Measurements from ENCODE around the gene CAST. TPM values are rescaled to one million over a fixed set of nuclear protein-coding genes. Genes with fewer than 3 reads are reported as not detected.

The CAST gene
- total RNA-seq, 2 experiments from 2014 or later = 124 to 131 TPM

DNA sequence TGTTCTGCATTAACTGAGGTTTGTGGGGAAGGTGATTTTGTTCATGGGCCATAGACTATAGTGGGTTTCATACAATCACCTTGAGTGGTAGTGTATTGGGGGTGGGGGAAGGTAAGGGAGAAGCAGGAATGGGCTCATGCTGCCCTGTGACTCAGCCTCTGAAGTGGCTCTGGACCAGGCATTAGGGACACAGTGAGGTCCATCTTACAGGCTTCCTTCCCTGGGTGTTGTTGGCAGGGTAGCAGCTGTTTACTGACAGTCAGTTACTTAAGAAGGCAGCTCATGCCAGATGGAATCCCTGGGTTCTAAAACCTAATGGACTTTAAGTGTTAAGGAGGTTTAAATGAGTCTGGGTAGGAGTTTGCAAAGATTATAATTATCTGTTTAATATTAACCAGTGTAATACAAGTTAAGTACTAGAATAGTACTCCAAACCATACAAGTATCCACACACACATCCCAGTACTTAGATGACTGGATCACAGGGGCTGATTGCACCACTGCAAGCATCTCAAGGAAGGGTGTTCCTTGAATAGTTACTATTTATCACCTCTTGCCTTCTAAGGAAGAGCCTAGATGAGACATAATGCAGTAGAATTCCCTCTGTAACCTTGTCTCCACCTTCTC is 59.3 kb downstream of the CAST start:
- TF ChIP-seq CTCF (IDR thresholded peaks at IDR 0.05) = no peak
- Mint-ChIP-seq H3K27ac (no peak overlapping the region), H3K4me3 (no peak overlapping the region), H3K4me1 (ENCODE audit: low read depth) (peaks cover 10% of the 10 kb centered on the region), H3K36me3 (ENCODE audit: low read depth) (peaks cover 4% of the 10 kb centered on the region), H3K27me3 (no peaks in the 10 kb centered on the region), H3K9me3 (no peaks in the 10 kb centered on the region)
- ATAC-seq (no peak), DNase-seq (no peak)
- intact Hi-C loops (cut with micrococcal nuclease) = no loop called here
- CTCF ChIA-PET = interaction anchor here (1.4 kb wide), 1 partner anchor 14 kb away, joined by 3 read pairs; no protein-coding TSS in a partner anchor
- POLR2A ChIA-PET = interaction anchor here (1.3 to 2.6 kb wide), 2 partner anchors 59 to 87 kb away, joined by 3 to 6 read pairs; partner anchors contain the start of genes CAST and ERAP1

- DNase-seq (no peak), ATAC-seq (no peak)
- no peak for TF ChIP-seq CTCF (IDR thresholded peaks at IDR 0.05)
- Mint-ChIP-seq H3K4me1 (ENCODE audit: low read depth) (peaks cover 5% of the 10 kb centered on the region), H3K9me3 (no peaks in the 10 kb centered on the region), H3K4me3 (no peak overlapping the region), H3K27me3 (no peaks in the 10 kb centered on the region), H3K27ac (no peak overlapping the region), H3K36me3 (ENCODE audit: low read depth) (peaks cover 6% of the 10 kb centered on the region)
- intact Hi-C loops (cut with micrococcal nuclease) = no loop called here
- CTCF ChIA-PET = interaction anchor here (1.9 kb wide), 1 partner anchor 11 kb away, joined by 4 read pairs; no protein-coding TSS in a partner anchor
- POLR2A ChIA-PET = no interaction called here
Observed at GRCh38 chr5:96725257-96725656, 63.1 kb downstream of the CAST start.

GRCh38 chr5:96726802-96727201 is 64.6 kb downstream of the CAST start:
- no peaks in the 10 kb centered on the region for H3K4me1 Mint-ChIP-seq (ENCODE audit: low read depth)
- TF ChIP-seq CTCF (IDR thresholded peaks at IDR 0.05) = no peak
- ATAC-seq = no peak
- no peaks in the 10 kb centered on the region for H3K9me3 Mint-ChIP-seq
- H3K36me3 Mint-ChIP-seq (ENCODE audit: low read depth) = peaks cover 13% of the 10 kb centered on the region
- DNase-seq = no peak
- CTCF ChIA-PET = interaction anchor here (3.9 kb wide), 1 partner anchor 112 kb away, joined by 20 read pairs; no protein-coding TSS in a partner anchor
- H3K4me3 Mint-ChIP-seq = no peak overlapping the region
- no peak overlapping the region for H3K27ac Mint-ChIP-seq
- POLR2A ChIA-PET = no interaction called here
- H3K27me3 Mint-ChIP-seq = no peaks in the 10 kb centered on the region
- intact Hi-C loops (cut with micrococcal nuclease) = no loop called here

GRCh38 chr5:96729156-96729555 is 67.0 kb downstream of the CAST start:
- intact Hi-C loops (cut with micrococcal nuclease) = no loop called here
- no peak overlapping the region for H3K4me3 Mint-ChIP-seq
- no peak overlapping the region for H3K27ac Mint-ChIP-seq
- peak; percentile 24 for TF ChIP-seq CTCF (IDR thresholded peaks at IDR 0.05)
- POLR2A ChIA-PET = no interaction called here
- peaks cover 3% of the 10 kb centered on the region for H3K4me1 Mint-ChIP-seq (ENCODE audit: low read depth)
- ATAC-seq = no peak
- H3K27me3 Mint-ChIP-seq = no peaks in the 10 kb centered on the region
- CTCF ChIA-PET = interaction anchor here (0.8 to 3.9 kb wide), 3 partner anchors 9 to 128 kb away, joined by 3 to 20 read pairs (median 5); no protein-coding TSS in a partner anchor
- no peaks in the 10 kb centered on the region for H3K9me3 Mint-ChIP-seq
- DNase-seq = no peak
- H3K36me3 Mint-ChIP-seq (ENCODE audit: low read depth) = peaks cover 15% of the 10 kb centered on the region

GRCh38 chr5:96730586-96730985 is 68.4 kb downstream of the CAST start:
- POLR2A ChIA-PET = no interaction called here
- H3K9me3 Mint-ChIP-seq = no peaks in the 10 kb centered on the region
- H3K4me3 Mint-ChIP-seq = no peak overlapping the region
- H3K4me1 Mint-ChIP-seq (ENCODE audit: low read depth) = peaks cover 5% of the 10 kb centered on the region
- intact Hi-C loops (cut with micrococcal nuclease) = no loop called here
- peaks cover 12% of the 10 kb centered on the region for H3K36me3 Mint-ChIP-seq (ENCODE audit: low read depth)
- H3K27me3 Mint-ChIP-seq = no peaks in the 10 kb centered on the region
- no peak for DNase-seq
- CTCF ChIA-PET = interaction anchor here (0.7 to 3.9 kb wide), 4 partner anchors 17 to 129 kb away, joined by 3 to 20 read pairs (median 4); no protein-coding TSS in a partner anchor
- no peak for ATAC-seq
- TF ChIP-seq CTCF (IDR thresholded peaks at IDR 0.05) = no peak
- no peak overlapping the region for H3K27ac Mint-ChIP-seq
